GM19372 (cell line): Measurements from ENCODE around the gene HSD17B2.

Source experiments
- ATAC-seq: cut with Tn5 transposase; IDR thresholded peaks from one replicate; pipeline ENCODE4 v1.9.1; 2021; ENCODE audit warnings: mild to moderate bottlenecking, low read depth, moderate library complexity; ENCODE audit not compliant: unreplicated experiment

HSD17B2 gene

DNA sequence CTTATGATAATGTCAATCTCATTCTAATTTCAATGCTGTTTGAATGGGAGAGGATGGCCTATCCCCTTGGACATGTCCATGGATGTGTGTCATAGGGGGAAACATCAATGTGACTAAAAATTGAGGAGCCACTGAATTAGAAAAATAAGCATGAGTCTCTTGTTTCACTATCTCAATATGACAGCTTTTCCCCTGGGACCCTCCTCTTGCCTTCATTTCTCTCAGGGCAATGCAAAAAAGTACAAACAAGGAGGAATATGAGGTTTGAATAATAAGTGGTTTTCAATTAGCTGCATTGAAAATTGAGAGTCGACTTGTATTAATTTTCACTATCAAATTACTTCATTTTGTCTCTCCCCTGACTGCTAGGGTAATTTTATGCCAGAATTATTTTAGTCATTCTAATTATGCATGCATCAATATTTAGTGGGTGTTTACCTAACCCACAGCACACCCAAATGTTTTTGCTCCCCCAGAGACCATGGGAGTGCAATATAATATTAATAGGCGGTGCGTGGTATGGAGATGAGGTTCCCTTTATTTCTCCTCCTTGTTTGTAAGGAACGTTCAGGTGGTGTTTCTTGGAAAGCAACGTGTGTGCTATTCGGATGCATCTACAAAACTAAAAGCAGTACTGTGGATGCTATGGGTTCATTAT is 17.0 kb upstream of the HSD17B2 start:
- no peak for ATAC-seq

DNA sequence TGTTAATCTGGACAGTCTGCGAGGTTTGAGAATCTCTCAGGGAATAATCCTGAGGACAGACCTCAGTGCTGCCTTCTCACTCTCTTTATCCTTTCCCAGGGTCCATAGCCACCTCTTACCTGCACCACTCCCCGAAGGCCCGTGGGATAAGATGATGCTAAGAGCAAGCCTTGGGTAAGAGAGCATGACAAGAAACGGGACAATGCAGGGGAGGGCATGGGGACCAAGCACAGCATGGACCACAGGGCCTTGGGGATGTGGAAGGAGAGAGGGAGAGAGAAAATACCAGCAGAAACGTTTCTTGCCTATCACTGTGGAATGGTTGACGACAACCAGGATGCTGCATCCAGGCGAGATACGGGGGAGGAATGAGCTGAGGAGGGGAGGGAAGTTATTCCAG is 15.5 kb upstream of the HSD17B2 start:
- ATAC-seq, result no peak

DNA sequence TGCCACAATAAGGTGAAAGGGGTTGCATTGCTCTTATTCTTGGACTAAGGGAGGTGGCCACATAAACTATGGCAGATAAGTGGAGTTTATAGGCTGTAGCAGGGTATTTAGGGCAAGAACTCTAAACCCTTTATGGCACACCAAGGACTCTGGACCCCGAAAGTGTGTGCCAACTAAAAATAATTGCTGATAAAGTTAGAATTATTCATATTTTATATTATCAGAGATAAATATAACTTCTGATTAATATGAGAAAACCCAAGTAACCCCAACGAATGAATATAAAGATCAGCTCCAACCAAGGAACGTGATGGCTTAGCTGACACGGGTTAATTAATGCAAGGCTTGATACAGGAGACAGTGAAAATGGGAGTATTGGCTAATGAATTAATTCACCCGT is 15.0 kb upstream of the HSD17B2 start:
- ATAC-seq, result no peak

DNA sequence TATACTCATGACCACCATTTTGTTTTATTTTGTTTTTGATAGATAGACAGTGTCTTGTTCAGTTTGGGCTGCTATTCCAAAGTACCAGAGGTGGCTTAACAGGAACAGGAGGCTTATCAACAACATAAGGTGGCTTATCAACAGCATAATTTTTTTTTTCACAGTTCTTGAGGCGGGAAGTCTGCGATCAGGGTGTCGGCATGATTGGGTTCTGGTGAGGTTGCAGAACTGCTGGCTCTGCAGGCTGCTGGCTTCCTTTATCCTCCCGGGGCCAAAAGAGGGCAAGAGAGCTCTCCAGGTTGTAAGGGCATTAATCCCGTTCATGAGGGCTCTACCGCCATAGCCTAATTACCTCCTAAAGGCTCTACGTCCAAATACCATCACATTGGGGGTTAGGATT is 11.8 kb upstream of the HSD17B2 start:
- no peak for ATAC-seq

DNA sequence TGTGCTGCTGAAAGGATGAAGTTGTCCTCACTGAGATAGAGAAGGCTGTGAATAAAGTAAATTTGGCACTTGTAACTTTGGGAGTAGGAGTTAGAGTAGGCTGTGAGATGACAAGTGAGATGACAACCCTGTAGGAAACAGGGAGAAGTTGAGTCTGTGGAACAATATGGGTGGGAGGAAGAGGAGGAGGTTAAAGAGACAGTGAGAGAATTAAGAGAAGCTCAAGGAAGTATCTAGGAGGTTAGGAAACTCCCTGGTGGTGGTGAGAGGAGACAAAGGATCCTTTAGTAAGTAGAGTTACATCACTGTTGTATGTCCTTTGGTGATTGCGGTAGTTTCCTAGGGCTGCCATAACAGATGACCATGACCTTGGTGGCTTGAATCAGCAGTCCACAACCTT is 10.7 kb upstream of the HSD17B2 start:
- ATAC-seq, result no peak

DNA sequence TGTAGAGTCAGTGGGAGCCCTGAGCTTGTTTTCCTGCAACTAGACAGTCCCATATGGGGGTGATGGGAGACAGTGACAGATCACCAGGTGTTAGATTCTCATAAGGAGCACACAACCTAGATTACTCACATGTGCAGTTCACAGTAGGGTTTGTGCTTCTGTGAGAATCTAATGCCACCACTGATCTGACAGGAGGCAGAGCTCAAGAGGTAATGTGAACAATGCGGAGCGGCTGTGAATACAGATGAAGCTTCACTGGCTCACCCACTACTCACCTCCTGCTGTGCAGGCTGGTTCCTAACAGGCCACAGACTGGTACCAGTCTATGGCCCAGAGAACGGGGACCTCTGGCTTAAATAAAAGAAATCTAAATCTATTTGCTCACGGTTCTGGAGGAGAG is 10.2 kb upstream of the HSD17B2 start:
- ATAC-seq, result no peak

DNA sequence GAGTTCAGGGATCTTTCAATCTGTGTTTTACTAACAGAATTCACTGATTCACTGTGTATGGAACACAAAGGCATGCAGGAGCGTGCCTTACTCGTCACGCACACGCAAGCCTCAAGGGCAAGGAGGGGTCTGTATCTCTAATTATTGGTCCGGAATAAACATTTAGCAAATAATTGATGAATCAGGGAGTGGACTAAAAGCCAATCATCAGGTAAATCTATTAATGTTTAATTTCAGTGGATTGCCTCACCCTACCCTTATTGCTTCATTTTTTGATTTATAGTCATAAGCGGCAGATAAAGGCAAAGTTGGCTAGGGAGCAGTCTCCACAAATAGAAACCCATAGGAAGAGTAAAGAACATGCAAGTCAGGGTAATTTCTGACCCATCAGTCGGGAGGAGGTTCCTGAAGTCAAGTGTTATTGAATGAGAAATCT is 7.4 kb upstream of the HSD17B2 start:
- ATAC-seq, result no peak

DNA sequence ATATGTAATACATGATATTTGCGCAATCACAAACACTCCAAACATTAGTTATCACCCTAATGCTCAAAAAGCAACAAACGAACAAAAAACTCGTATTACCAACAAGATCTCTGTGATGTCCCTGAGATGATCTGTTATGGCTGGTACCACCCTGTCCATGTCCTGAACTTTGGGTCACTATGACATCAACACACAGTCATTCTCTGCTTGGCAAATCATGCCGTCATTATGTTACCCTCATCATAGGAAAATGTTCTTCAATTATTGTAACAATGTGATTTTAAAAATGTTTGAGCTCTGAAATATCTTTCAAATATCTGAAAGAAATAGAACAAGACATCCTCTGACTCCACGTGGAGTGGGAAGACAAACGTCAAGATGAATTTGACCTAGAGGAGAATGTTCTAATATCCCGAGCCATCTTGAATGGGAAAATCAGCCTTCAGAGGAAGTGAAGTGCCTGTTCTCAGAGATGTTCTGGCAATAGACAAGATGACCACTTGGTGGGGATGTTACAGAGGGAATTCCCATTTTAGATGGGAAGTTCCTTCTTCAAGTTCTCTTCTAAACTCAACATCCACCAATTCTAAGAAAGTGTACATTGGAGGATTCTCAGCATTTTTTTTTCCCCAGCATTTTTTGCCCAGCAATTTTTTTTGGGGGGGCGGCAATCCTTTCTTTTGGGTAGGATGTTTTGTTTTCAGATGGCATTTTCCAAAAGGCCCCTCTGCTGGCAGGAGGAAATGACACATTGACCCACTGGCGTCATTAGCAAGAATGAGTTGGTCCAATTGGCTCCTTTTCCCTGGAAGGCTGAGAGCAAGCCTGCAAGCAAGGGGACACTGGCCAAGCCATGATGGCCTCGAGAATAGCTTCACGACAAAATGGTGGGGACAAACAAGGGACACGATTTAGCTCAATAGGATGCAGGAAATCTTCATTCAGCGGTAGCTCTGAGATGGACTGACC is 3.7 kb upstream of the HSD17B2 start:
- ATAC-seq, result no peak

DNA sequence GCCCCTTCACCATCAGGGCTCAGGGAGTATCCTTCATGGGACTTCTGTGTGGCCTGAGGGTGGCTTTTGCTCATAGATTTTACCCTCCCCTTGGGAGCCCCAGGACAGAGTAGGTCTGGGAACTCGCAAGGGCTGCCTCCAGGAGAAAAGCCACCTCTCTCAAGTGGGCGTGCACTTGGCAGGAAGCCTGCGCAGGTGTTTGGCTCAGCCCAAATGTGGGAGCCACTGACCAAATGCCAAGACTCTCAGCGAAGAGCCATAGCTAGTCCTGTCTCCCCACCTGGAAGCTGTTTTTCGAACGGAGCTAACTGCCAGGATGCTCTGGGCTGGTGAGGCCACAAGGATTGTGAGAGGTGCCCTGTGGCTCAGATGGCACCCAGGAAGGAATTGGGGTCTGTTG is 2.0 kb upstream of the HSD17B2 start:
- ATAC-seq, result no peak

DNA sequence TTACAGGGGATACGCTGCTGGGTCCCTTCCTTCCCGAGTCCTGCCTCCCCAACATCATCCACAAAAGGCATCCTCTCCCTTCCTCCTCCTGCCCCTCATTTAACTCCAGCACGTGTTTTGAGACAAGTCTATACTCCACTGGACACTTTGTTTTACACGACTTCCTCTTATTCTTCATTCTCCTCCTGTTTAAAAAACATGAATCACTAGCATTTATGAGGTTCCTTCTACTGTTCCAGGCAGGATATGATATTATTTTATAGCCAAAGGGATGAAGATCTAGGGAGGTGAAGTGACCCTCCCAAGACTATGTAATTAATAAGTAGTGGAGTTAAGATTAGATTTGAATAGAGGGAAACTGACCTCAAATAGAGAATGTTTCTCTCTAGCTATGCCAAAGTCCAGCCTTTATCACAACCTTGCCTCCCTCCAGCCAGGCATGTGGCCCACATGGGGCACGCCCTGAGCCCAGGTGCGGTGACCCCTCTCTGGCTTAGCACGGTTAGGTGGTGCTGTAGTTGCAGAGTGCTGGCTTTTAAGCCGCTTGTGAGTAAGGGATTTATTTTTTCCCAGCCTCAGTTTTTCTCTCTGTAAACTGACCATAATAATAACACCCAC is 1.3 kb upstream of the HSD17B2 start:
- no peak for ATAC-seq

DNA sequence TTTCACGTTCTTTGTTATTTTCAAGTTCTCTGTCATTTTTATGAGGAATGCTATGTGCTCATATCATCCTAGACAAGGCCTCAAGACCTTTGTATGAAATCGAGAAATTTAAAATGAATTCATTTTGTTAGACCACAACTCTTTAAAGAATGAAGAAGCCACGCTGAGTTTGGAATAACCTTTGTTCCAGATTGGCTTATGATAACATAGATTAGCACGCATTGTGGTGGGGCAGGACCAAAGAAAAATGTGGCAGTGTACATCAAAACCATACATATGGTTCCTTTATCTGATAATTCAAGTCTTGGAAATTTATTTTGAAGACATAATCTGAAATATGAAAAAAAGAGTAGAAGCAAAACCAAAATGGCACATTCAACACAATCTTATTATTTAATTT is 2.2 kb downstream of the HSD17B2 start:
- ATAC-seq, result no peak

DNA sequence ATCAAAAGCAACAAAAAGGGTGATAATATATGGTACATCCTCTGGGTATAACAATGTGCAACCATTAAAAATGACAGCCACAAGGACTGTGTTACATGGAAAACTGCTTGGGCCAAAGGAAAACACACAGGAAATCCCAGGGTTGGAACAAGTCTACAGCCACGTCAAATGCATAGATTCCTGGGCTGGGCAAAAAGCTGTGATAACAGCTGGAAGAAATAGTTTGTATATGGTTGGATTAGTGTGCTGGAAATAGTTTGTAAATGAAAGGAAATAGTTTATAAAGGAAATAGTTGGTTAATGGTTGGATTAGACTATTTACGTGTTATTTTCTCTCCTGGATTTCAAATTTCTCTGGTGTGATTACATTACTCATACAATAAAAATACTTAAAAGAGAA is 2.6 kb downstream of the HSD17B2 start:
- ATAC-seq, result no peak

DNA sequence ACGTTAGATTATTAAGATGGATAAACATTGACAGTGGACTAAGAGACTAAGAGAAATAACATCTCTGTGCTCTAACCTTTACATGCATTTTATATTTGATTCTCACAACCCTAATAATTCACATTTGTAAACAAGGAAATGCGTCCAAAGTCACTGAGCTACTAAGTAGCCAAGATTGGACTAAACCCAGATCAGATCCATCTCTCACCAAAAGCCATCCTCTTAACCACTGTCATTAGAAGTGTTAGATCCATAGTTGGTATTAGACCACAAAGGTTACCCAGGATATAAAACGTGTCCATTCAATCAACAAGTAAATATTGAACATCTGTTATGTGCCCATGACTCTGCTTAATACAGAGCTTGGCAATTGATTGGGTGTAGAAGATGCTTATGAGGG is 5.2 kb downstream of the HSD17B2 start:
- ATAC-seq, result no peak

DNA sequence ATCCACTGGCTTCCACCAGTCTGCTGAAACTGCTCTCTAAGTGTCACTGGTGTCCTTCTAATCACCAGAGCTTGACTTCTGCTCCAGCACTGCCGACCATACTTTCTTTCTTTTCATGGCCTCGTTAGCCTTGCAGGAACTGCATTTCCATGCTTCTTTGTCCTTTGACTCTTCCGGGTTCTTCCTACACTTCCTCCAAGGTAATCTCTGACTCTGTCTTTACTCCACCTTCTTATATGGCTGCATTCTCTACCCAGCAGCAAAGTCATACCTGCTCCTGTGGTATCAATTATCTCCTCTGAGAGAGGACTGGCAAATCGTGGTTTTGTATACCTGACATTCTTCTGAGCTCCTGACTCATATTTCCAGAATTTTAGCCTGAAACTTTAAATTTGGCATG is 6.5 kb downstream of the HSD17B2 start:
- ATAC-seq, result no peak

DNA sequence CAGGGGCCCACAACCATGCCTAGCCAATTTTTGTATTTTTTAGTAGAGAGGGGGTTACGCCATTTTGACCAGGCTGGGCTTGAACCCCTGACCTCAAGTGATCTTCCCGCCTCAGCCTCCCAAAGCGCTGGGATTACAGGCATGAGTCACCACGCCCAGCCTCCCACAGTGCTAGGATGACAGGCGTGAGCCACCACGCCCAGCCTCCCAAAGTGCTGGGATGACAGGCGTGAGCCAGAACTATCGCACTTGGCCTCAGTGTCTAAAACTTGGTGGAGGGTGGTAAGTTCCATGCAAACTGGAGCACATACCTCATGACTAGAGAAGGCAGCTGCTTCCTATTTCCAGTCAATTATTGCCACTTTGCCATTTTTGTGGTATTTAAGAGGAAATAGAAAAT is 7.1 kb downstream of the HSD17B2 start:
- ATAC-seq, result no peak

DNA sequence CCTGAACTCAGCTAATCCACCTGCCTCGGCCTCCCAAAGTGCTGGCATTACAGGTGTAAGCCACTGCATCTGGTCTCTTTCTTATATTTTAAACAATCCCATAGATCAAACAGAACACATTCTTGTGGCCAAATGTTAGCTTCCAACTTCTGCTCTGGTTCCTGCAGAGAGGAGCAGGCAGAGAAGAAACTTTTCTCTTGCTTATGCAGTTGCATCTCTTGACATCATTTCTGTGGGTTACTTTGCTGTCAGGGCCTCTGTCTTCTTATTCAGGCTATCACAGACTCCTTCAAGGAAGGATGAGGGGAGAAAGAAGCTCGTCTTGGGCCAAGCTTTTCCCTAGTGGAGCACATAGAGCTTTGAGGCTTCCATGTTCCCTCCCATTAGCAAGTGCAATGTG is 7.8 kb downstream of the HSD17B2 start:
- ATAC-seq, result no peak

DNA sequence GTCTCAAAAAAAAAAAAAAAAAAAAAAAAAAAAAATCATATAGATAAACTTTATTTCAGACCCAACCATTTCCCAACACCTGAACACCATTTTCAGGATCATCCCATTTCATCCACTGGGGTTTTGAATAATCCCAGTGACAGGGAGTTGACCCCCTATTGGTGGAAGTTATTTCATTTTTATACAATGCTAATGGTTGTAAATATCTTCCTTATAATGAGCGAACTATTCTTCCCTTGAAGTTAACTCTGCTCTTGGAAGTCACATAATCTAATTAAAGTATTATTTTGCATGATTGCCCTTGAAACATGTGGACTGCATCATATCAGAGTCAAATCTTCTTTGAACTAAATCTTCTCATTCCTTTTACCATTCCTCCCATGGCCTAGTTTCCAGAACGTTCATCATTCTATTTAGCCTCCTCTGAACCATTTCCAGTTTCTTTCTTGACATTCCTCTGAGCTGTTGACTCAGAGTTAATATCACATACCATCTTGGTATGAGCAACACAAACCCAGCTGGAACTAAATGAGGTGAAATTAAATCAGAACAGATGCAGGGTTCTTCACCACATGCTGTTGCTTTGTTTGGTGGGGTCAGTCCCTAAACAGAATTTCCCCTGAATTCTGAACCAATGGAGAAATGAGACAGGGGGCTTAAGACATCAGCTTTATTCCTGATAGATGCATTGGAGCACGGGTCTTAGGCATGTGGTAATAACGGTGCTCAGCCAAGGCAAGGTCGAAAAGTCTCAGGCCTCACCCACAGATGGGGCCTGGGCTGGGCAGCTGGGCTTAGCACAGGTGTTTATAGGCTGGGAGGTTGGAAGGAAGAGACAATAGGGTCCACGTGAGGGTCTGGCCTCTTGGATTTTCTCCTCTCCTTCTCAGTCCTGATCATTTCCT is 8.9 kb downstream of the HSD17B2 start:
- ATAC-seq, result no peak

DNA sequence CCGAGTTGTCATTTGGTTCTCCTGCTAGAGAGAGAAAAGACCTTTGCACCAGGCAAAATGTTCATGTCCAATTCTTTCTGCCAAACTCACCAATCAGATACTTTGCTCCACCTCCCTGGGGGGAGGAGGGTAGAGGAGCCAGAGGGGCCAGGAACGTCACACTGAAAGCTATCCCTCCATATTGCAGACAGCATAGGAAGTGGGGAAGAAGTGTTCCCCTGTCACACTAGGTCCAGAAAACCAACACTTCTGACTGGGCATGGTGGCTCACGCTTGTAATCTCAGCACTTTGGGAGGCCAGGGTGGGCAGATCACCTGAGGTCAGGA is 9.5 kb downstream of the HSD17B2 start:
- no peak for ATAC-seq

DNA sequence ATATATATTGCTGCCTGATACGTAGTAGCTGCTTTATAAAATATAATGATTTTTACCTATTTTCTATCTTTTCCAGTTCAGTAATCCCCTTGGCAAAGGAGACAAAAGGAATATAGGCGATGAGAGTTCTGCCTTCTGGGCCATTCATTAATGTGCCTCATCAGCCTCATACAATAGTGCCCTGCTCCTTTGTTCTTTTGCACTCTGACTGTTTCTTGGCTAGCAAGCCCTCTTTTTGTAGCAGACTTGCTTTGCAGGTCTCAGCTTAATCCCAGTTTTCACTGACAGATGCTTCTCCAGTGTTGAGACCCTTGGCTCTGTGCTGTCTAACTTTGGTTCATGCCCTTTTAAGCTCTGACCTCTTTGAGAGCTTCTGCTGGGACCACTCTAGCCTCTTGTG is 10.4 kb downstream of the HSD17B2 start:
- ATAC-seq, result no peak

DNA sequence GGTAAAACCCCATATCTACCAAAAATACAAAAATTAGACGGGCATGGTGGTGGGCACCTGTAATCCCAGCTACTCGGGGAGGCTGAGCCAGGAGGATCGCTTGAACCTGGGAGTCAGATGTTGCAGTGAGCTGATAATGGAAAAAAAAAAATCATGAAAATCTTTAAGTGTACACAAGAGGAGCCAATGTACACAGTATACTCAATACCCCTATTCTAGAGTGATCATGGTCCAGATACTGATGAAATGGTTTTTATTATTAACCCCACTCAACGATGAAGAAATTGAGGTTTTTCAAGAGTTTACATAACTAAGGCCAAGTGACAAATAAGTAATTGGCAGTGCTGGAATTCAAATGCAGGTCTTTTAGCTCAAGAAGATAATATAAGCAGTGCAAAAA is 11.5 kb downstream of the HSD17B2 start:
- ATAC-seq, result no peak

DNA sequence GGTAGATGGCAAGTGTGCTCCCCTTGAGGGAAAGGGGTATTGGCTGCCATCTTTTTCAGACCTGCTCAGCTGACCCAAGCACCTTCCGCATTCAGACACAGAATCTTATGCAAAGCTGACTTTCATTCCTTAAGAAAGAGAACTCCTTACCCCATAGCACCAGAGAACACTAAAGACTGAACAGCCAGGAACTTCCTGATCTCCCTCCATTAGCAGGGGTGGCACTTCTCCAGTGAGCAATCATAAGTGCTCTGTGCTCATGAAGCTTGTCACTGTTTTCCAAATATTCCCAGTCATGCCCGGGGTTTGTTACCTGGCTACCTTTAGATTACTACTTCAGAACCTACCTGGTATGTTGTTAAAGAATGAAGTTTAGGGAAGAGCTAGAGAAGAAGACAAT is 11.9 kb downstream of the HSD17B2 start:
- ATAC-seq, result no peak
